HepG2 (cell line): ENCODE data around the gene FUT8. TPM values are rescaled to one million over a fixed set of nuclear protein-coding genes. Genes with fewer than 3 reads are reported as not detected.
A peak's percentile ranks its signal among the peaks of the same experiment; 100 is the strongest.
"Not testable (repeated sequence)": the region's sequence is repeated elsewhere in the genome, so short reads cannot be mapped to it uniquely, and the experiment has no call there.

Source experiments
- ATAC-seq: fragments of 200-7000 bp; cut with Tn5 transposase; 3 replicates; pipeline ENCODE4 v1.9.1; 2020; ENCODE audit warnings: mild to moderate bottlenecking, moderate library complexity
- BruUV-seq: library from RNA; stranded (reverse); fragments of 400-500 nt; replicated peaks from 2 replicates; lab custom pipeline; 2021; lab: Mats Ljungman, UMichigan
- CTCF ChIA-PET: fragments of 300-600 bp; formaldehyde crosslinking; extraction: SDS; loops from one replicate; lab custom pipeline; 2021; ENCODE audit warnings: low total read pairs, inconsistent platforms, low intra/inter-chr PET ratio; lab: Yijun Ruan, JAX
- POLR2A ChIA-PET: fragments of 350-600 bp; sonication (Branson Sonifier 250); formaldehyde crosslinking; loops from one replicate; lab custom pipeline; 2020; ENCODE audit warnings: antibody characterized with exemption, inconsistent platforms; lab: Yijun Ruan, JAX
- DNase-seq: peaks from one replicate; pipeline ENCODE4 v3.0.0-alpha.2; 2015; ENCODE audit warnings: low spot score
- FAIRE-seq: peaks from 3 replicates; lab custom pipeline; 2011; peaks lifted over from hg19 to GRCh38; lab: Jason Lieb, UNC
- H2AFZ ChIP-seq: one replicate; pipeline ENCODE4 v1.6.1; 2011; ENCODE audit warnings: low read length, inconsistent platforms
- H3K27ac ChIP-seq: fragments of 300-600 bp; 3 replicates; pipeline ENCODE4 v1.8.0; 2011; ENCODE audit warnings: mixed run types, mild to moderate bottlenecking, mixed read lengths, low read length, inconsistent platforms; ENCODE audit not compliant: insufficient read depth; ENCODE audit errors: extremely low read length
- H3K27me3 ChIP-seq, 2 experiments: fragments of 200-600 bp in 1 of 2; 2 replicates in 1 of 2; 3 replicates in 1 of 2; pipeline versions ENCODE4 v1.6.0 to v1.8.0; 2011; ENCODE audit warnings: low read length in 2 of 2, mild to moderate bottlenecking in 2 of 2, moderate library complexity in 2 of 2, inconsistent platforms in 1 of 2; ENCODE audit not compliant: insufficient read depth in 2 of 2, control insufficient read depth in 1 of 2
- H3K36me3 ChIP-seq, 2 experiments: fragments of 200-600 bp in 1 of 2; replicated peaks in 1 of 2; 2 replicates in 1 of 2; 3 replicates in 1 of 2; pipeline versions ENCODE4 v1.5.1 to v1.8.0; 2011; ENCODE audit warnings: low read length in 2 of 2, inconsistent platforms in 1 of 2; ENCODE audit not compliant: insufficient read depth in 2 of 2, control insufficient read depth in 1 of 2
- H3K4me1 ChIP-seq: 2 replicates; pipeline ENCODE4 v1.5.1; 2012; ENCODE audit warnings: low read length, inconsistent platforms; ENCODE audit not compliant: insufficient read depth
- H3K4me2 ChIP-seq: 2 replicates; pipeline ENCODE4 v1.6.0; 2011; ENCODE audit warnings: low read depth, low read length, inconsistent platforms
- H3K4me3 ChIP-seq, 3 experiments: fragments of 200-600 bp in 1 of 3; sonication (generic), shearing (Covaris generic) in 1 of 3; replicated peaks in 1 of 3; 2 replicates each; pipeline ENCODE4 v1.5.1; 2011 to 2016; ENCODE audit warnings: low read length in 3 of 3, inconsistent platforms in 2 of 3, low read depth in 2 of 3, mild to moderate bottlenecking in 2 of 3, control low read depth in 1 of 3, mixed read lengths in 1 of 3; ENCODE audit not compliant: insufficient read depth in 1 of 3
- H3K79me2 ChIP-seq: one replicate; pipeline ENCODE4 v1.6.1; 2011; ENCODE audit warnings: low read length, inconsistent platforms; ENCODE audit not compliant: insufficient read depth
- H3K9ac ChIP-seq: 2 replicates; pipeline ENCODE4 v1.6.0; 2011; ENCODE audit warnings: mild to moderate bottlenecking, low read depth, low read length, inconsistent platforms; ENCODE audit not compliant: insufficient read depth
- H3K9me3 ChIP-seq: 2 replicates; pipeline ENCODE4 v1.5.1; 2012; ENCODE audit warnings: mild to moderate bottlenecking, low read length
- H4K20me1 ChIP-seq: 2 replicates; pipeline ENCODE4 v1.6.0; 2011; ENCODE audit warnings: inconsistent platforms, mild to moderate bottlenecking, low read length, moderate library complexity; ENCODE audit not compliant: insufficient read depth
- ATF1 ChIP-seq: IDR thresholded peaks from 2 replicates; pipeline ENCODE4 v1.6.1; 2016; ENCODE audit warnings: mild to moderate bottlenecking, control low read depth
- GABPB1 ChIP-seq: IDR thresholded peaks from 2 replicates; pipeline ENCODE4 v1.6.1; 2016; ENCODE audit warnings: mild to moderate bottlenecking, missing genetic modification reagents, moderate library complexity, missing compliant biosample characterization
- PHB2 ChIP-seq: fragments of 450-650 bp; IDR thresholded peaks from 2 replicates; pipeline ENCODE4 v1.6.1; 2018; ENCODE audit not compliant: partially characterized antibody
- TEAD3 ChIP-seq: optimal IDR thresholded peaks from 2 replicates; pipeline ENCODE3; 2016; ENCODE audit warnings: borderline replicate concordance
- ZNF124 ChIP-seq: sonication (generic); formaldehyde crosslinking; IDR thresholded peaks from 2 replicates; pipeline ENCODE4 v1.4.0; 2020; ENCODE audit warnings: missing genetic modification reagents
- ZNF138 ChIP-seq: sonication (generic); formaldehyde crosslinking; IDR thresholded peaks from 2 replicates; pipeline ENCODE4 v1.5.0; 2020; ENCODE audit warnings: mild to moderate bottlenecking, low read depth, missing genetic modification reagents
- ZNF317 ChIP-seq: sonication (generic); formaldehyde crosslinking; IDR thresholded peaks from 2 replicates; pipeline ENCODE4 v1.5.0; 2020; ENCODE audit warnings: mild to moderate bottlenecking, missing genetic modification reagents
- ZNF414 ChIP-seq: sonication (generic); formaldehyde crosslinking; IDR thresholded peaks from 2 replicates; pipeline ENCODE4 v1.5.0; 2020; ENCODE audit warnings: missing genetic modification reagents
- WGBS: methylation state at CpG from one replicate; pipeline ENCODE4 v1.1.6; 2017; ENCODE audit warnings: low lambda C conversion rate; 5-methylcytosine and 5-hydroxymethylcytosine counted together
- in situ Hi-C: cut with HindIII; loops from 2 replicates; pipeline ENCODE4 v1.10.0; 2017; ENCODE audit warnings: low pct_unique_long_range_greater_than_20kb; ENCODE audit not compliant: extremely low pct_ligation_motif_present
- intact Hi-C: fragments of 100-400 bp; cut with micrococcal nuclease; formaldehyde crosslinking; loops from one replicate; pipeline ENCODE4 v1.10.0; 2022; ENCODE audit not compliant: unreplicated experiment
- polyA plus RNA-seq, 8 experiments: library from polyadenylated mRNA; depleted of rRNA in 3 of 8; stranded (reverse) in 7 of 8; unstranded in 1 of 8; fragments of >200 nt; fragmentation: Illumina TruSeq in 4 of 8; extraction: Trizol in 4 of 8; gene quantifications; 2 replicates each; pipeline versions ENCODE4 v1.2.1 to v1.2.3, GENCODE V29; 2011 to 2016; ENCODE audit warnings: low read depth in 4 of 8, missing spikeins in 1 of 8, mixed read lengths in 1 of 8; ENCODE audit not compliant: insufficient read depth in 1 of 8
- total RNA-seq, 5 experiments: library from RNA; depleted of rRNA; stranded (reverse); fragments of >200 nt; fragmentation: Illumina TruSeq; extraction: Trizol; gene quantifications; 2 replicates each; pipeline ENCODE4 v1.2.3, GENCODE V29; 2016; ENCODE audit warnings: low read depth in 1 of 5
- TF ChIP-seq, protein P1 (sequence below): sonication (generic); formaldehyde crosslinking; conservative IDR thresholded peaks from 2 replicates; pipeline ENCODE4 v1.4.0; 2020; ENCODE audit warnings: missing genetic modification reagents

Gene FUT8
- total and polyA plus RNA-seq, 2 of the 13 experiments (the other 11 are each of a cell fraction or from before 2014, with no cell fraction given), result 9.3 to 17.5 TPM

GRCh38 chr14:65689070-65689469 is 276.5 kb downstream of the FUT8 start:
- Histone ChIP-seq H3K4me2 (no peak overlapping the region), H3K4me3 (no peak overlapping the region), H3K9ac (no peak overlapping the region), H3K79me2 (no peaks in the 10 kb centered on the region), H2AFZ (no peak overlapping the region), H4K20me1 (no peaks in the 10 kb centered on the region), H3K36me3 (no peaks in the 10 kb centered on the region), H3K9me3 (no peaks in the 10 kb centered on the region), H3K27me3 (no peaks in the 10 kb centered on the region), H3K27ac (no peak overlapping the region), H3K4me1 (no peaks in the 10 kb centered on the region)
- CTCF ChIA-PET, result no interaction called here
- no peak for ATAC-seq
- POLR2A ChIA-PET, result no interaction called here
- in situ Hi-C loops (no loop called here), intact Hi-C loops (no loop called here)
- no TSS peak for BruUV-seq
- no peak for FAIRE-seq
- TF ChIP-seq ZNF317 (CRISPR knock-in tag) (peak; percentile 64), TEAD3 (CRISPR knock-in tag) (no peak)
- no peak for DNase-seq

GRCh38 chr14:65692566-65692965 is 280.0 kb downstream of the FUT8 start:
- H3K4me2 ChIP-seq, in situ Hi-C loops, POLR2A ChIA-PET: not testable (repeated sequence)

DNA sequence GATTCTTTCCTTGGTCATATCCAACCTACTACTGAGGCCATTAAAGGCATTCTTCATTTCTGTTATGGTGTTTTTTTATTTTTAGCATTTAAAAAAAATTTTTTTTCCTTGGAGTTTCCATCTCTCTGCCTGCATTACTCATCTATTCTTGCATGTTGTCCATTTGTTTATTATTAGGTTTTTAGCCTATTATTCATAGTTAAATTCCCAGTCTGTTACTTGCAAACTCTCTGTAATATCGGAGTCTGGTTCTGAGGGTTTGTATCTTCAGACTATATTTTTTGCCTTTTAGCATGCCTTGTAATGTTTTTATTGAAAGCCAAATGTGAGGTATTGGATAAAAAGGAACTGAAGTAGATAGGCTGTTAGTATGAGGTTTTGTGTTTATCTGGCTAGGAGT is 284.3 kb downstream of the FUT8 start:
- no peak overlapping the region for H2AFZ ChIP-seq
- no peaks in the 10 kb centered on the region for H3K79me2 ChIP-seq
- FAIRE-seq (no peak), DNase-seq (no peak), ATAC-seq (no peak)
- no peaks in the 10 kb centered on the region for H4K20me1 ChIP-seq
- H3K4me3 ChIP-seq, result no peak overlapping the region
- H3K27me3 ChIP-seq, result no peaks in the 10 kb centered on the region
- in situ Hi-C loops (no loop called here), intact Hi-C loops (no loop called here)
- no peaks in the 10 kb centered on the region for H3K9me3 ChIP-seq
- no peak overlapping the region for H3K4me2 ChIP-seq
- no TSS peak for BruUV-seq
- CTCF ChIA-PET, result no interaction called here
- 100% methylated on average over 1 of the region's 1 CpG for WGBS
- H3K9ac ChIP-seq, result no peak overlapping the region
- H3K4me1 ChIP-seq, result no peaks in the 10 kb centered on the region
- no peak overlapping the region for H3K27ac ChIP-seq
- no peaks in the 10 kb centered on the region for H3K36me3 ChIP-seq
- POLR2A ChIA-PET, result no interaction called here
- TF ChIP-seq GABPB1 (CRISPR knock-in tag) (no peak), ZNF414 (CRISPR knock-in tag) (no peak), ZNF124 (CRISPR knock-in tag) (no peak), PHB2 (no peak), ATF1 (CRISPR knock-in tag) (no peak), ZNF138 (CRISPR knock-in tag) (no peak)
- TF ChIP-seq, protein P1, sequence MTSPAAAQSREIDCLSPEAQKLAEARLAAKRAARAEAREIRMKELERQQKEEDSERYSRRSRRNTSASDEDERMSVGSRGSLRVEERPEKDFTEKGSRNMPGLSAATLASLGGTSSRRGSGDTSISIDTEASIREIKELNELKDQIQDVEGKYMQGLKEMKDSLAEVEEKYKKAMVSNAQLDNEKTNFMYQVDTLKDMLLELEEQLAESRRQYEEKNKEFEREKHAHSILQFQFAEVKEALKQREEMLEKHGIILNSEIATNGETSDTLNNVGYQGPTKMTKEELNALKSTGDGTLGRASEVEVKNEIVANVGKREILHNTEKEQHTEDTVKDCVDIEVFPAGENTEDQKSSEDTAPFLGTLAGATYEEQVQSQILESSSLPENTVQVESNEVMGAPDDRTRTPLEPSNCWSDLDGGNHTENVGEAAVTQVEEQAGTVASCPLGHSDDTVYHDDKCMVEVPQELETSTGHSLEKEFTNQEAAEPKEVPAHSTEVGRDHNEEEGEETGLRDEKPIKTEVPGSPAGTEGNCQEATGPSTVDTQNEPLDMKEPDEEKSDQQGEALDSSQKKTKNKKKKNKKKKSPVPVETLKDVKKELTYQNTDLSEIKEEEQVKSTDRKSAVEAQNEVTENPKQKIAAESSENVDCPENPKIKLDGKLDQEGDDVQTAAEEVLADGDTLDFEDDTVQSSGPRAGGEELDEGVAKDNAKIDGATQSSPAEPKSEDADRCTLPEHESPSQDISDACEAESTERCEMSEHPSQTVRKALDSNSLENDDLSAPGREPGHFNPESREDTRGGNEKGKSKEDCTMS (CRISPR knock-in tag), result no peak

More at GRCh38 chr14:65692566-65692965, 280.0 kb downstream of the FUT8 start:
- H3K27ac ChIP-seq, H2AFZ ChIP-seq, H3K9me3 ChIP-seq, H3K9ac ChIP-seq, BruUV-seq, H3K27me3 ChIP-seq, H4K20me1 ChIP-seq, H3K4me1 ChIP-seq, intact Hi-C loops, H3K79me2 ChIP-seq, H3K36me3 ChIP-seq, DNase-seq, CTCF ChIA-PET, FAIRE-seq, H3K4me3 ChIP-seq, ATAC-seq: not testable (repeated sequence)
- WGBS, result 96% methylated on average over 9 of the region's 31 CpGs
